ENCODE results near the gene SLC27A5. TPM values are rescaled to one million over a fixed set of nuclear protein-coding genes. Genes with fewer than 3 reads are reported as not detected.

Gene SLC27A5
- total and polyA plus RNA-seq, 2 of the 13 experiments (the other 11 are each of a cell fraction or from before 2014, with no cell fraction given): 30.3 to 40.2 TPM

GRCh38 chr19:58559275-58560006 lies 47.6 kb upstream of the SLC27A5 start (continued):
- peak; percentile 45 for TF ChIP-seq ZHX2 (IDR thresholded peaks at IDR 0.05; ENCODE audit: low read depth)
- TF ChIP-seq ZHX2 (CRISPR knock-in tag; IDR thresholded peaks at IDR 0.05; ENCODE audit: borderline replicate concordance): no peak
- TF ChIP-seq ZNF430 (CRISPR knock-in tag; IDR thresholded peaks at IDR 0.05): peak; percentile 73
- TF ChIP-seq ZNF513 (CRISPR knock-in tag; conservative IDR thresholded peaks at IDR 0.05): no peak
- TF ChIP-seq ZNF460 (CRISPR knock-in tag; IDR thresholded peaks at IDR 0.05; ENCODE audit: borderline replicate concordance): no peak; the same call in 1 of the 2 replicates
- TF ChIP-seq SPEN (CRISPR knock-in tag; IDR thresholded peaks at IDR 0.05; ENCODE audit: low read depth): peak; percentile 59
- 0 out of 2 replicates have a peak, but pooled peaks have one; percentile 65 for TF ChIP-seq MEIS1 (CRISPR knock-in tag; IDR thresholded peaks at IDR 0.05; ENCODE audit: borderline replicate concordance)
- peak; percentile 93 to 96 for TF ChIP-seq POLR2A (IDR thresholded peaks at IDR 0.05; ENCODE audit: insufficient read depth in 1 of 2, low read depth in 2 of 2, low read length in 2 of 2)
- peak; percentile 49; the same call in 1 of the 2 replicates for TF ChIP-seq HES4 (CRISPR knock-in tag; IDR thresholded peaks at IDR 0.05; ENCODE audit: borderline replicate concordance)
- no peak for TF ChIP-seq SALL2 (CRISPR knock-in tag; IDR thresholded peaks at IDR 0.05)
- peak; percentile 53; the same call in 1 of the 2 replicates for TF ChIP-seq IRF2 (CRISPR knock-in tag; IDR thresholded peaks at IDR 0.05)
- TF ChIP-seq NR1H2 (CRISPR knock-in tag; IDR thresholded peaks at IDR 0.05; ENCODE audit: borderline replicate concordance, low read depth): no peak
- 0 out of 2 replicates have a peak, but pooled peaks have one; percentile 83 for TF ChIP-seq ZNF691 (CRISPR knock-in tag; IDR thresholded peaks at IDR 0.05; ENCODE audit: borderline replicate concordance, low read depth)
- TF ChIP-seq ZNF616 (CRISPR knock-in tag; IDR thresholded peaks at IDR 0.05; ENCODE audit: low read depth): peak; percentile 88
- TF ChIP-seq SMAD9 (CRISPR knock-in tag; IDR thresholded peaks at IDR 0.05): no peak
- TF ChIP-seq THYN1 (CRISPR knock-in tag; IDR thresholded peaks at IDR 0.05; ENCODE audit: borderline replicate concordance, low read depth): no peak
- peak; percentile 82 for TF ChIP-seq ZNF670 (CRISPR knock-in tag; IDR thresholded peaks at IDR 0.05; ENCODE audit: borderline replicate concordance)
- TF ChIP-seq KLF9 (CRISPR knock-in tag; IDR thresholded peaks at IDR 0.05; ENCODE audit: low read depth): peak; percentile 58; the same call in 1 of the 2 replicates
- TF ChIP-seq ETV5 (CRISPR knock-in tag; IDR thresholded peaks at IDR 0.05; ENCODE audit: borderline replicate concordance): peak; percentile 82
- TF ChIP-seq SCMH1 (CRISPR knock-in tag; IDR thresholded peaks at IDR 0.05; ENCODE audit: borderline replicate concordance): no peak
- TF ChIP-seq ZNF577 (CRISPR knock-in tag; IDR thresholded peaks at IDR 0.05; ENCODE audit: borderline replicate concordance, low read depth): peak; percentile 82; the same call in 1 of the 2 replicates
- no peak for TF ChIP-seq STAG1 (CRISPR knock-in tag; IDR thresholded peaks at IDR 0.05)

All from HepG2 (cell line).